ACHN (cell line): ENCODE measurements around the gene PROSER3.

Experiments used
- DNase-seq: peaks from one replicate; pipeline ENCODE4 v3.0.0-alpha.2; 2015
- in situ Hi-C: cut with HindIII; loops from 2 replicates; pipeline ENCODE4 v1.10.0; 2017; ENCODE audit warnings: low sequenced_read_pairs, low pct_ligation_motif_present, low pct_unique_long_range_greater_than_20kb

PROSER3 gene

GRCh38 chr19:35801828-35802227 is 43.9 kb downstream of the PROSER3 start:
- in situ Hi-C loops, result no loop called here
- no peak for DNase-seq

GRCh38 chr19:35805526-35806102 is 47.6 kb downstream of the PROSER3 start:
- no peak for DNase-seq
- in situ Hi-C loops, result no loop called here

GRCh38 chr19:35806597-35806996 is 48.6 kb downstream of the PROSER3 start:
- DNase-seq, result no peak
- in situ Hi-C loops, result no loop called here

DNA sequence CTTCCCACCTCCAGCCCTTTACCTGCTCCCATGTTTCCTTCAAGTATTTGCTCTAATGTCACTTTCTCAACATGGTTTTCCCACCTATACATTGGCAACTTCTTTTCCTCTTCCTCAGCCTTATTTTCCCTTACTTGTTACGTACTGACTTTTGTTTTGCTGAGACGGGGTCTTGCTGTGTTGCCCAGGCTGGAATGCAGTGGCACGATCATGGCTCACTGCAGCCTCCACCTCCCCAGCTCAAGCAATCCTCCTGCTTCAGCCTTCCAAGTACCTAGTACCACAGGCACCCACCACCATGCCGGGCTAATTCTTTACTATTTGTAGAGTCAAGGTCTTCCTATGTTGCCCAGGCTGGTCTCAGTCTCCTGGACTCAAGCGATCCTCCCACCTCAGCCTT is 49.7 kb downstream of the PROSER3 start:
- in situ Hi-C loops, result no loop called here
- DNase-seq, result no peak

GRCh38 chr19:35811317-35812219 is 53.6 kb downstream of the PROSER3 start:
- no peak for DNase-seq
- in situ Hi-C loops, result no loop called here

DNA sequence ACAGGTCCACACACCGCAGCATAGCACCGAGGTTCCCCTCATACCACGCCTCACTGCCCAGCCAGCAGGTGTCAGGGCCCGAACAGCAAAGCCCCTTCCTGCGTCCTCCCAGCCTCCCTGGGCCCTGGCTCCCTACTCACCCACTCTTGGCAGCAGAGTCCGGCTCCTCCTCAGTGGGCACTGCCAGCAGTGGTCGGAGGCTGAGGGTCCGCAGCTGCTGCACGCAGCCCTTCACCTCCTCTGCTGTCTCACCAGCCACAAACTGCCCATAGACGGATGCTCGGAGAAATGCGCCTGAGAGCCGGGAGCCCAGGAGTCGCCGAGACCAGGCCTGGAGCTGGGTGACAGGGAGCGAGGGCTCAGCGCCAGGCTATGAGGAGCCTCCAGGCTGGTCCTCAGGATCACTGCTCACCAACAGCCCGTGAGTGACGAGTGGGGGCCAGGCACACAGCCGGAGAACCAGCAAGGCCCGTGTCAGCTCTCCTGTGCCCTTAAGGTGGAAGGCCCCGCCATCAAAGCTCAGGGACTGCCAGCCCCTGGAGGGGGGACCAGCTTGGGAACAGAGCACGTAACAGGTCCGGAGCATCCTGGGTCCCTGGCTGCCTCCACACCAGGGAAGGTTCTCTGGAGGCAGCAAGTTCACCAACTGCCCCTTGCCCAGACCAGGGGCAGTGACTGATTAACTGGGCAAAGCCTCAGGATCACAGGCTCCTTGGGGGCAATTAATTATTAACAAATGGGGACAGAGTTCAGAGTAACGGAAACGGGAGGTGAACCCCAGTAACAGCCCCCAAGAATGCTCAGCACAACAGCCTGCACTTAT is 54.5 kb downstream of the PROSER3 start, which contains the start of gene PRODH2:
TSS of gene PRODH2 (minus strand) at position 626 of the 823 bp plus-strand sequence. CDS start at position 586, 40 bp downstream.
- in situ Hi-C loops, result no loop called here
- peak; percentile 8 for DNase-seq

DNA sequence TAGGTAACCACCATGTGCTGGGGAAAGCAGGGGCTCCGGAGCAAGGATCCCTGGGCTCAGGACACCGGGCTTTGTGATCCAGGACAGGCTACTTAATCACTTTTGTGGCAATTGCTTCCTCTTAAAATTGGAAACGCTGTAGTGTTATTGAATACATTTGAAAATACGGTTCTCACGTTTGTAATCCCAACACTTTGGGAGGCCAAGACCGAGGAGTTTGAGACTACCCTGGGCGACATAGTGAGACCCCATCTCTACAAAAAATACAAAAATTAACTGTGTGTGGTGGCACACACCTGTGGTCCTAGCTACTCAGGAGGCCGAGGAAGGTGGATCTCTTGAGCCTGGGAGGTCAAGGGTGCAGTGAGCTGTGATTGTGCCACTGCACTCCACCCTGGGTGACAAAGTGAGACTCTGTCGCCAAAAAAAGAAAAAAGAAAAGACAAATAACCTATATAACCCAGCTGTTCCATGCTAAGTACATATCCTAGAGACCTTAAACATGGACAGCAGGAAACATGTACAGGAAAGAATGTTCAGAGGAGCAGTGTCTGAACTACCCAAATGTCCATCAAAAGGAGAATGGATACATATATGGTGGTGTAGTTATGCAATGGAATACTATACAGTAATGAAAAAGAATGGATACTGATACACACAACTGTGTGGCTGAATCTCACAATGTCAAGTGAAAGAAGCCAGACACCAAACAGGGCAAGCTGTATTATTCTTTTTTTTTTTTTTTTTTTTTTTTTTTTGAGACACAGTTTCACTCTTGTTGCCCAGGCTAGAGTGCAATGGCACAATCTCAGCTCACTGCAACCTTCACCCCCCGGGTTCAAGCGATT is 55.3 kb downstream of the PROSER3 start:
- no peak for DNase-seq
- in situ Hi-C loops, result no loop called here

- no peak for DNase-seq
- in situ Hi-C loops, result no loop called here
These were observed 58.3 kb downstream of the PROSER3 start for GRCh38 chr19:35816262-35816661.

DNA sequence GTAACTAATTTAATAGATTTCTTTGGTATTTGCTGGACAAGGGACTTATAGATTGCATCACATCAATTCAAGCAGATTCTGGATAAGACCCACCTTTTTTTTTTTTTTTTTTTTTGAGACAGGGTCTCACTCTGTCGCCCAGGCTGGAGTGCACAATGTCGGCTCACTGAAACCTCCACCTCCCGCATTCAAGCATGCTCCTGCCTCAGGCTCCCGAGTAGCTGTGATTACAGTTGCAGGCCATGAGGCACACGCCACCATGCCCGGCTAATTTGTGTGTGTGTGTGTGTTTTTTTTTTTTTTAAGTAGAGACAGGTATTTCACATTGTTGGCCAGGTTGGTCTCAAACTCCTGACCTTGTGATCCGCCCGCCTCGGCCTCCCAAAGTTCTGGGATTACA is 58.9 kb downstream of the PROSER3 start:
- no peak for DNase-seq
- in situ Hi-C loops, result no loop called here

- DNase-seq, result no peak
- in situ Hi-C loops, result no loop called here
These were observed 60.5 kb downstream of the PROSER3 start for GRCh38 chr19:35818445-35818844.
